ENCODE data around the gene RAB7A.
"Not testable (repeated sequence)": the region's sequence is repeated elsewhere in the genome, so short reads cannot be mapped to it uniquely, and the experiment has no call there.

Gene RAB7A

DNA sequence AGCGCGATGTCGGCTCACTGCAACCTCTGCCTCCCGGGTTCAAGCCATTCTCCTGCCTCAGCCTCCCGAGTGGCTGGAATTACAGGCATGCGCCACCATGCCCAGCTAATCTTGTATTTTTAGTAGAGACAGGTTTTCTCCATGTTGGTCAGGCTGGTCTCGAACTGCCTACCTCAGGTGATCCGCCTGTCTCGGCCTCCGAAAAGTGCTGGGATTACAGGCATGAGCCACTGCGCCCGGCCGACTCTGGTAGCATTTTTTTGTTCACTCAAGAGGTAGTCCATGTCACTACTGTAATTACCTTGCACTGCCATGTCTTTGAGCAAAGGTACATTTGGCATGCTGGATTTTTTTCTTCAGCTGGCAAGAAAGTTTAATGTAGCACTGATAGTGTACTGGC is 2.5 kb downstream of the RAB7A start:
- H3K27me3 ChIP-seq (replicated peaks; ENCODE audit: control insufficient read depth, insufficient read depth, low read length, poor library complexity, severe bottlenecking); DNase-seq; H3K4me3 ChIP-seq (ENCODE audit: insufficient read depth, low read depth, low read length, poor library complexity, severe bottlenecking); H3K36me3 ChIP-seq (ENCODE audit: control insufficient read depth, insufficient read depth, low read length); H3K9me3 ChIP-seq (ENCODE audit: control insufficient read depth, low read length); H3K27ac ChIP-seq (ENCODE audit: insufficient read depth, low read length, poor library complexity, severe bottlenecking): not testable (repeated sequence)
- peaks cover 37% of the 10 kb centered on the region for H3K4me1 ChIP-seq (ENCODE audit: control insufficient read depth, insufficient read depth, low read length, poor library complexity, severe bottlenecking)

DNA sequence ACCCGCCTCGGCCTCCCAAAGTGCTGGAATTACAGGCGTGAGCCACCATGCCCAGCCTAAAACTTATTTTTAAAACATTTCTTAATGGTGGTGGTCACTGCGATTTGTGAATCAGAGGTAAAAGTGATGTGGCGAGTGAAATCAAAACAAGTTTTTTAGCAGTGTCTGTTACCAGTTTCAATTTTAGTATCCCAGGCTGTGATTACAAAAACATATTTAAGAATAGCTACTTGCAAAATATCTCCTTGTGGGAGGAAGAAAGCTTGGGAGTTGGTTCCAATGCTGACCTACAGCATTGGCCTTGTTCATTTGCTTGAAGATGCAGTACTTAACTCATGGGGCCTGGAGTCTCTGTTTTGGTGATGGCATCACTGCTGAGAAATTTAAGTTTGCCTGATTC is 4.5 kb downstream of the RAB7A start:
- no peaks in the 10 kb centered on the region for H3K36me3 ChIP-seq (ENCODE audit: control insufficient read depth, insufficient read depth, low read length)
- H3K4me1 ChIP-seq (ENCODE audit: control insufficient read depth, insufficient read depth, low read length, poor library complexity, severe bottlenecking) = peaks cover 44% of the 10 kb centered on the region
- no peak for DNase-seq
- no peaks in the 10 kb centered on the region for H3K27me3 ChIP-seq (replicated peaks; ENCODE audit: control insufficient read depth, insufficient read depth, low read length, poor library complexity, severe bottlenecking)
- H3K4me3 ChIP-seq (ENCODE audit: insufficient read depth, low read depth, low read length, poor library complexity, severe bottlenecking) = no peak overlapping the region
- H3K9me3 ChIP-seq (ENCODE audit: control insufficient read depth, low read length) = no peaks in the 10 kb centered on the region
- no peak overlapping the region for H3K27ac ChIP-seq (ENCODE audit: insufficient read depth, low read length, poor library complexity, severe bottlenecking)

DNA sequence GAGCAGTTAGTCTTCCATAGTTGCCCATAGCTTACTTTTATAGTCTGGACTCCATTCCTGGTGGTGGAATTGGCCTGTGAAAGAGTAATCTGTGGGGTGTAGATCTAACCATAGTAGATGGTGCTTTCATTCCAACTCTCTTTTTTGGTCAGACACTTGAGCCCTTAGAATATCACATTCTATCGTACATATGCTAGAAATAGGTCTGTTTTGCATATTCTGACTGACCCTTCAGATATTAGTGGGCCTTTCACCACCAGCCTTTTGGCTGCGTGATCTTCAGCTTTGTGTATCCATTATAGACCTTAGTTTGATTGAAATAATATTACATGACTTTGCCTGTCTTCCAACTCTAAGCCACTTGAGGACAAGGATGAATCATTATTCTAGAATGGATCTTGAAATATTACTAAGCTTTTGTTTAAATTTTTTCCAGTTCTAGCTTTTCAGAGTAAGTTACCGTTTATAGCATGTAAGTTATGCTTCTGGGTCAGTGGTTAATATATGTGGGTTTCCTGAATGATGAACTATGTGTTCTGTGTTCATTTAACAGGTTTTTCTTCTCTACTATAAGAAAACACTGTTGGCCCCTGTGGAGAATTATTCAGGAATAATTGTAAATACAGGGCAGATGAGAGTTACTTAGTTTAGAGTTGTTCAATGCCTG is 8.7 kb downstream of the RAB7A start:
- no peak for DNase-seq
- Histone ChIP-seq H3K4me1 (ENCODE audit: control insufficient read depth, insufficient read depth, low read length, poor library complexity, severe bottlenecking) (peaks cover 30% of the 10 kb centered on the region), H3K9me3 (ENCODE audit: control insufficient read depth, low read length) (no peaks in the 10 kb centered on the region), H3K4me3 (ENCODE audit: insufficient read depth, low read depth, low read length, poor library complexity, severe bottlenecking) (no peak overlapping the region), H3K27me3 (replicated peaks; ENCODE audit: control insufficient read depth, insufficient read depth, low read length, poor library complexity, severe bottlenecking) (no peaks in the 10 kb centered on the region), H3K27ac (ENCODE audit: insufficient read depth, low read length, poor library complexity, severe bottlenecking) (no peak overlapping the region), H3K36me3 (ENCODE audit: control insufficient read depth, insufficient read depth, low read length) (no peaks in the 10 kb centered on the region)

DNA sequence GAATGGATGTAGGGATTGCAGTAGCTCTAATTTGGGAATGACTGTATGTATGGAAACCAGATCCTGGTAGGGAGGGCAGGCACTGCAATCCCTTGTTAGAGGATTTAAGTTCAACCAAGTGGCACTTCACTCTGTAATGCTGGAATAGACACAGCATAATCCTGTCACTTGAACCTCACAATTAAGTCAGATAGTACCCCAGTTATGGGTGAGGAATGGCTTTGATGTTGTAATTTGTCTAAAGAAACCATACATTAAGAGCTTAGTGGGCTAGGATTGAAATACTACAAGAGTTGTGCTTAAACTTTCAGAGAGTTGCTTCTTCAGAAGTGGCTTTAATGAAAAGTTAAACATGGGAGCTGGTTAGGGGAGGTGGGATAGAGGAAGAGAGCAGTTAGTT is 9.3 kb downstream of the RAB7A start:
- no peak for DNase-seq
- H3K4me3 ChIP-seq (ENCODE audit: insufficient read depth, low read depth, low read length, poor library complexity, severe bottlenecking) = no peak overlapping the region
- H3K27me3 ChIP-seq (replicated peaks; ENCODE audit: control insufficient read depth, insufficient read depth, low read length, poor library complexity, severe bottlenecking) = no peaks in the 10 kb centered on the region
- H3K9me3 ChIP-seq (ENCODE audit: control insufficient read depth, low read length) = no peaks in the 10 kb centered on the region
- no peaks in the 10 kb centered on the region for H3K36me3 ChIP-seq (ENCODE audit: control insufficient read depth, insufficient read depth, low read length)
- H3K27ac ChIP-seq (ENCODE audit: insufficient read depth, low read length, poor library complexity, severe bottlenecking) = no peak overlapping the region
- peaks cover 27% of the 10 kb centered on the region for H3K4me1 ChIP-seq (ENCODE audit: control insufficient read depth, insufficient read depth, low read length, poor library complexity, severe bottlenecking)

DNA sequence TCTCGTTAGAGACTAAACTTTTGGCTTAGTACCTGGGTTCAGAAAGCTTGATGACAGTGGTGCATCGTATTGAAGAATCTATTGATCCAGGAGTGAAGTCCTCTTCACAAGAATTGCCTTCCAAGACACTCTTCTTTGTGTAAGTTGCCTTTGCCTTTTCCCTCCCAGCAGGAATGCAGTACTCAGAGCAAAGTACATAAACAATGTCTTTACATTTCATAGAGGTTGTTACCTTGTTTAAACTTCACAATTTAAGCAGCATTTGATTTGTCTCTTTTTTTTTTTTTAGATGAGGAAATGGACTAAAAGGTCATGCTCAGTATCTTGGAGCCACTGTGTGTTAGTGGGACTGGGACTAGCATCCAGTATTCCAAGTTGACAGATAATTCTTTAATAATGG is 9.9 kb downstream of the RAB7A start:
- H3K27ac ChIP-seq (ENCODE audit: insufficient read depth, low read length, poor library complexity, severe bottlenecking) = no peak overlapping the region
- peaks cover 22% of the 10 kb centered on the region for H3K4me1 ChIP-seq (ENCODE audit: control insufficient read depth, insufficient read depth, low read length, poor library complexity, severe bottlenecking)
- no peak for DNase-seq
- no peaks in the 10 kb centered on the region for H3K9me3 ChIP-seq (ENCODE audit: control insufficient read depth, low read length)
- no peak overlapping the region for H3K4me3 ChIP-seq (ENCODE audit: insufficient read depth, low read depth, low read length, poor library complexity, severe bottlenecking)
- H3K27me3 ChIP-seq (replicated peaks; ENCODE audit: control insufficient read depth, insufficient read depth, low read length, poor library complexity, severe bottlenecking) = no peaks in the 10 kb centered on the region
- no peaks in the 10 kb centered on the region for H3K36me3 ChIP-seq (ENCODE audit: control insufficient read depth, insufficient read depth, low read length)

DNA sequence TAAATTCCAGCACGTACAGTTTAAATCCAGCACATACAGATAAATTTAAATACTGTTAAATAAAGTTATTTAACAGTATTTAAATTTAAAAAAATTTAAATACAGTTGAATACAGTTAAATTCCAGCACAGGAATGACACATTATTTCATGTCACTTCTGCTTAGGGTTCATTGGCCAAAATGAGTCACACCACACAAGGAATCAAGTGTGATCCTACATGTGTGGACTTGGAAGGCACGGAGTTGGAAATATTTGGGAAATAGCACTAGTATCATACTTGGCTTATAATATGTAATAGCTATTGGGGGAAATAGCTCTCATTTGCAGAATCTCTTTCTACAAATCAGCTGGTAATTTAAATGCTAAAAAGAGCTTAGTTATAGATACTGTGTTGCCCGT is 10.6 kb downstream of the RAB7A start:
- DNase-seq = no peak
- Histone ChIP-seq H3K4me3 (ENCODE audit: insufficient read depth, low read depth, low read length, poor library complexity, severe bottlenecking) (no peak overlapping the region), H3K4me1 (ENCODE audit: control insufficient read depth, insufficient read depth, low read length, poor library complexity, severe bottlenecking) (peaks cover 18% of the 10 kb centered on the region)

DNA sequence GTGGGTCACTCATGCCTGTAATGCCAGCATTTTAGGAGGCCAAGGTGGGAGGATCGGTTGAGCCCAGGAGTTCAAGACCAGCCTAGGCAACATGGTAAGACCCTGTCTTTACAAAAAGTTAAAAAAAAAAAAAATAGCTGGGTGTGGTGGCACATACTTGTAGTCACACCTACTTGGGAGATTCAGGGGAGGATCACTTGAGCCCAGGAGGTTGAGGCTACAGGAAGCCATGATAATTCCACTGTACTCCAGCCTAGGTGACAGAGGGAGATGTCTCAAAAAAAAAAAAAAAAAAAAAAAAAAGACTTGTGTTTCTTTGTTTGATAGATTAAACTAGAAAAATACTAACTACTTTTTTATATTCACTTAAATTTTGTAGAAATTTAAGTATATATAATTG is 14.6 kb downstream of the RAB7A start:
- Histone ChIP-seq H3K4me1 (ENCODE audit: control insufficient read depth, insufficient read depth, low read length, poor library complexity, severe bottlenecking) (no peaks in the 10 kb centered on the region), H3K36me3 (ENCODE audit: control insufficient read depth, insufficient read depth, low read length) (peaks cover 15% of the 10 kb centered on the region)

More for the DNA sequence above, 10.6 kb downstream of the RAB7A start:
- Histone ChIP-seq H3K36me3 (ENCODE audit: control insufficient read depth, insufficient read depth, low read length) (no peaks in the 10 kb centered on the region), H3K27ac (ENCODE audit: insufficient read depth, low read length, poor library complexity, severe bottlenecking) (no peak overlapping the region), H3K27me3 (replicated peaks; ENCODE audit: control insufficient read depth, insufficient read depth, low read length, poor library complexity, severe bottlenecking) (no peaks in the 10 kb centered on the region), H3K9me3 (ENCODE audit: control insufficient read depth, low read length) (no peaks in the 10 kb centered on the region)

DNA sequence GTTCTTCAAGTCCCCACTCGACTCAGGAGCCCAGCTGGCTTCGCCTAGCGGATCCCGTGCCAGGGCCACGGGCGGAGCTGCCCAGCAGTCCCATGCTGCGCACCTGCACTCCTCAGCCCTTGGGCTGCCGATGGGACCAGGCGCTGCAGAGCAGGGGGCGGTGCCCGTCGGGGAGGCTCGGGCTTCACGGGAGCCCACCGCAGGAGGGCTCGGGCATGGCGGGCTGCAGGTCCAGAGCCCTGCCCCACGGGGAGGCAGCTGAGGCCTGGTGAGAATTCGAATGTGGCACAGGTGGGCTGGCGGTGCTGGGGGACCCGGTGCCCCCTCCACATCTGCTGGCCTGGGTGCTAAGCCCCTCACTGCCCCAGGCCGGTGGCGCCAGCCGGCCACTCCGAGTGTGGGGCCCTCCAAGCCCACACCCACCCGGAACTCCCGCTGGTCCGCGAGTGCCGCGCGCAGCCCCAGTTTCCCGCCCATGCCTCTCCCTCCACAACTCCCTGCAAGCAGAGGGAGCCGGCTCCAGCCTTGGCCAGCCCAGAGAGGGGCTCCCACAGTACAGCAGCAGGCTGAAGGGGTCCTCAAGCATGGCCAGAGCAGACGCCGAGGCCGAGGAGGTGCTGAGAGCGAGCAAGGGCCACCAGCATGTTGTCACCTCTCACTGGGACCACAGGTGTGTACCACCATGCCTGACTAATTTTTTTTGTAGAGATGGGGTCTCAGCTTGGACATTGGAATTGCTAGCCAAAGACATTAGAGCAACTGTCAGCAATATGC is 17.0 kb downstream of the RAB7A start:
- peaks cover 20% of the 10 kb centered on the region for H3K36me3 ChIP-seq (ENCODE audit: control insufficient read depth, insufficient read depth, low read length)
- H3K27ac ChIP-seq (ENCODE audit: insufficient read depth, low read length, poor library complexity, severe bottlenecking) = no peak overlapping the region
- DNase-seq = no peak
- H3K4me1 ChIP-seq (ENCODE audit: control insufficient read depth, insufficient read depth, low read length, poor library complexity, severe bottlenecking) = no peaks in the 10 kb centered on the region
- no peaks in the 10 kb centered on the region for H3K27me3 ChIP-seq (replicated peaks; ENCODE audit: control insufficient read depth, insufficient read depth, low read length, poor library complexity, severe bottlenecking)
- H3K9me3 ChIP-seq (ENCODE audit: control insufficient read depth, low read length) = no peaks in the 10 kb centered on the region
- H3K4me3 ChIP-seq (ENCODE audit: insufficient read depth, low read depth, low read length, poor library complexity, severe bottlenecking) = no peak overlapping the region

More for the DNA sequence above, 14.6 kb downstream of the RAB7A start:
- no peaks in the 10 kb centered on the region for H3K27me3 ChIP-seq (replicated peaks; ENCODE audit: control insufficient read depth, insufficient read depth, low read length, poor library complexity, severe bottlenecking)
- no peaks in the 10 kb centered on the region for H3K9me3 ChIP-seq (ENCODE audit: control insufficient read depth, low read length)
- H3K4me3 ChIP-seq (ENCODE audit: insufficient read depth, low read depth, low read length, poor library complexity, severe bottlenecking) = no peak overlapping the region
- DNase-seq = no peak
- no peak overlapping the region for H3K27ac ChIP-seq (ENCODE audit: insufficient read depth, low read length, poor library complexity, severe bottlenecking)

DNA sequence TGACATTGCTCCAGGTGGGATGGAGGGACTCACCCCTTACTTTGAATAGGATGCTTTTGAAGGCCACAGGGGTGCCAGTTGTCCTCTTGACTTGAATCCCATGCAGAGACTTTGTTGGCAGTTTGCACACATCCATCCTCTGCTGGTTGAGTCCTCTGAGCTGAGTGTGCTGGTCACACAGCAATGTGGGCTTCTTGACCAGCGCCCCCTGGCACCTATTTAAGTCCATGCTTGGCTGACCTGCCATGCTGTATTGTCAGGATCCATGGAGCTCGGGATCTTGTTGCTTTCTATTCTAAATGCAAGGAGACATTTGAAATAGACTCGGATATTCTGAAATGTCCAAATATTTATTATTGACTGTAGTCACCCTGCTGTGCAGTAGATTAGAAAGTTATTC is 19.8 kb downstream of the RAB7A start:
- Histone ChIP-seq H3K9me3 (ENCODE audit: control insufficient read depth, low read length) (no peaks in the 10 kb centered on the region), H3K36me3 (ENCODE audit: control insufficient read depth, insufficient read depth, low read length) (peaks cover 20% of the 10 kb centered on the region), H3K27ac (ENCODE audit: insufficient read depth, low read length, poor library complexity, severe bottlenecking) (no peak overlapping the region), H3K27me3 (replicated peaks; ENCODE audit: control insufficient read depth, insufficient read depth, low read length, poor library complexity, severe bottlenecking) (no peaks in the 10 kb centered on the region), H3K4me1 (ENCODE audit: control insufficient read depth, insufficient read depth, low read length, poor library complexity, severe bottlenecking) (no peaks in the 10 kb centered on the region), H3K4me3 (ENCODE audit: insufficient read depth, low read depth, low read length, poor library complexity, severe bottlenecking) (no peak overlapping the region)
- DNase-seq = no peak

DNA sequence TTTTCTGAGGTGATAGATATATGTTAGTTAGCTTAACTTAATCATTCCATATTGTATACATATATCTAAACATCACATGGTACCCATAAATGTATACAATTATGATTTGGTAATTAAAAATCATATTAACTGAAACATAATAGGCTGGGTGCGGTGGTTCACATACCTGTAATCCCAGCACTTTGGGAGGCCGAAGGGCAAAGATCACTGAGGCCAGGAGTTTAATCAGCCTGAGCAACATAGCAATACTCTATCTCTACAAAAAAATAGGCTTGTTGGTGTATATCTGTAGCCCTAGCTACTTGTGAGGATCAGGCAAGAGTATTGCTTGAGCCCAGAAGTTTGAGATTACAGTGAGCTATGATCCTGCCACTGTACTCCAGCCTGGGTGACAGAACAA is 20.9 kb downstream of the RAB7A start:
- H3K4me3 ChIP-seq (ENCODE audit: insufficient read depth, low read depth, low read length, poor library complexity, severe bottlenecking) = no peak overlapping the region
- H3K36me3 ChIP-seq (ENCODE audit: control insufficient read depth, insufficient read depth, low read length) = peaks cover 20% of the 10 kb centered on the region
- no peak for DNase-seq
- no peaks in the 10 kb centered on the region for H3K27me3 ChIP-seq (replicated peaks; ENCODE audit: control insufficient read depth, insufficient read depth, low read length, poor library complexity, severe bottlenecking)
- H3K27ac ChIP-seq (ENCODE audit: insufficient read depth, low read length, poor library complexity, severe bottlenecking) = no peak overlapping the region
- no peaks in the 10 kb centered on the region for H3K9me3 ChIP-seq (ENCODE audit: control insufficient read depth, low read length)
- peaks cover 3% of the 10 kb centered on the region for H3K4me1 ChIP-seq (ENCODE audit: control insufficient read depth, insufficient read depth, low read length, poor library complexity, severe bottlenecking)

Data from effector memory CD4-positive, alpha-beta T cell (primary cell).